Caki2 (cell line): ENCODE data around the gene EPB41L3. TPM values are rescaled to one million over a fixed set of nuclear protein-coding genes. Genes with fewer than 3 reads are reported as not detected.
A peak's percentile ranks its signal among the peaks of the same experiment; 100 is the strongest.
"Not testable (repeated sequence)": the region's sequence is repeated elsewhere in the genome, so short reads cannot be mapped to it uniquely, and the experiment has no call there.

Source experiments
- DNase-seq: peaks from one replicate; pipeline ENCODE4 v3.0.0-alpha.2; 2015; ENCODE audit warnings: low read depth
- in situ Hi-C: cut with HindIII; loops from 2 replicates; pipeline ENCODE4 v1.10.0; 2016; ENCODE audit warnings: low sequenced_read_pairs, low pct_unique_long_range_greater_than_20kb, mixed read lengths
- total RNA-seq: library from RNA; depleted of rRNA; stranded (reverse); fragments of >200 nt; shearing (Covaris generic); gene quantifications from 2 replicates; pipeline ENCODE4 v1.2.3, GENCODE V29; 2014; ENCODE audit warnings: low replicate concordance

Gene EPB41L3
- total RNA-seq, 1 experiment from 2014 or later, result not detected

GRCh38 chr18:5538544-5538943 lies 5.3 kb downstream of the EPB41L3 start:
- no peak for DNase-seq
- in situ Hi-C loops, result no loop called here

- DNase-seq, result no peak
- in situ Hi-C loops, result no loop called here
These were observed 5.9 kb downstream of the EPB41L3 start for GRCh38 chr18:5537860-5538259.

- peak; percentile 21 for DNase-seq
- in situ Hi-C loops, result no loop called here
These were observed 9.0 kb downstream of the EPB41L3 start for GRCh38 chr18:5534845-5535244.

- in situ Hi-C loops, result no loop called here
- DNase-seq, result no peak
These were observed 11.7 kb downstream of the EPB41L3 start for GRCh38 chr18:5532066-5532465.

GRCh38 chr18:5530629-5531178 lies 13.1 kb downstream of the EPB41L3 start:
- in situ Hi-C loops, result no loop called here
- DNase-seq, result no peak

- no peak for DNase-seq
- in situ Hi-C loops, result no loop called here
These were observed 14.3 kb downstream of the EPB41L3 start for GRCh38 chr18:5529471-5529870.

- peak; percentile 23 for DNase-seq
- in situ Hi-C loops, result no loop called here
These were observed 16.2 kb downstream of the EPB41L3 start for GRCh38 chr18:5527603-5528002.

- in situ Hi-C loops, result no loop called here
- no peak for DNase-seq
These were observed 19.1 kb downstream of the EPB41L3 start for GRCh38 chr18:5524660-5525059.

GRCh38 chr18:5521000-5521399 lies 22.8 kb downstream of the EPB41L3 start:
- no peak for DNase-seq
- in situ Hi-C loops, result no loop called here

GRCh38 chr18:5520464-5520863 lies 23.3 kb downstream of the EPB41L3 start:
- in situ Hi-C loops, result no loop called here
- DNase-seq, result no peak

- in situ Hi-C loops, result no loop called here
- DNase-seq, result no peak
These were observed 24.1 kb downstream of the EPB41L3 start for GRCh38 chr18:5519448-5520298.

GRCh38 chr18:5518899-5519371 lies 24.9 kb downstream of the EPB41L3 start:
- DNase-seq, result no peak
- in situ Hi-C loops, result no loop called here

GRCh38 chr18:5518179-5518770 lies 25.5 kb downstream of the EPB41L3 start:
- no peak for DNase-seq
- in situ Hi-C loops, result no loop called here

- DNase-seq, result no peak
- in situ Hi-C loops, result no loop called here
These were observed 27.0 kb downstream of the EPB41L3 start for GRCh38 chr18:5516841-5517240.

- in situ Hi-C loops, result no loop called here
These were observed 28.6 kb downstream of the EPB41L3 start for GRCh38 chr18:5515011-5515784.

GRCh38 chr18:5513947-5514346 lies 29.9 kb downstream of the EPB41L3 start:
- no peak for DNase-seq
- in situ Hi-C loops, result no loop called here

More at GRCh38 chr18:5515011-5515784, 28.6 kb downstream of the EPB41L3 start:
- no peak for DNase-seq

- in situ Hi-C loops, result no loop called here
- DNase-seq, result no peak
These were observed 31.6 kb downstream of the EPB41L3 start for GRCh38 chr18:5512176-5512575.

- in situ Hi-C loops, DNase-seq: not testable (repeated sequence)
These were observed 32.3 kb downstream of the EPB41L3 start for GRCh38 chr18:5511541-5511940.
